ENCODE results near the gene PRPF38A. TPM values are rescaled to one million over a fixed set of nuclear protein-coding genes. Genes with fewer than 3 reads are reported as not detected.

Gene PRPF38A
- total RNA-seq, result 103 and 105 TPM in 2 replicates

- peak within 1 kb of the TSS; percentile 100 for H3K27ac Mint-ChIP-seq
- peak; percentile 94 for DNase-seq (ENCODE audit: low spot score)
- peaks cover 45% of the 10 kb centered on the region for H3K4me1 Mint-ChIP-seq (ENCODE audit: low read depth)
- H3K36me3 Mint-ChIP-seq (ENCODE audit: low read depth), result peaks cover 41% of the 10 kb centered on the region
- H3K27me3 Mint-ChIP-seq (ENCODE audit: insufficient read depth), result no peaks in the 10 kb centered on the region
- H3K4me3 Mint-ChIP-seq, result peak within 1 kb of the TSS; percentile 100
- H3K9me3 Mint-ChIP-seq, result no peaks in the 10 kb centered on the region
- intact Hi-C loops (cut with micrococcal nuclease), result loop anchor here (1.0 to 10.0 kb wide), 13 partner anchors 20 to 816 kb away; partner anchors contain the start of genes BTF3L4, CC2D1B, COA7 and CPT2
These were observed at the start of gene PRPF38A, which contains the start of gene ORC1 for GRCh38 chr1:52404116-52404974. TSS of gene PRPF38A (plus strand) at chr1:52404602. CDS start at chr1:52404750, 148 bp downstream. TSS of gene ORC1 (minus strand) at chr1:52404423. CDS start at chr1:52402223, 2,200 bp downstream.

GRCh38 chr1:52355436-52355835 lies 49.0 kb upstream of the PRPF38A start:
- H3K4me1 Mint-ChIP-seq (ENCODE audit: low read depth), result no peaks in the 10 kb centered on the region
- DNase-seq (ENCODE audit: low spot score), result no peak
- intact Hi-C loops (cut with micrococcal nuclease), result no loop called here
- H3K4me3 Mint-ChIP-seq, result no peak overlapping the region
- H3K9me3 Mint-ChIP-seq, result no peaks in the 10 kb centered on the region
- H3K27me3 Mint-ChIP-seq (ENCODE audit: insufficient read depth), result no peaks in the 10 kb centered on the region
- H3K27ac Mint-ChIP-seq, result no peak overlapping the region
- peaks cover 46% of the 10 kb centered on the region for H3K36me3 Mint-ChIP-seq (ENCODE audit: low read depth)

- Mint-ChIP-seq H3K9me3 (no peaks in the 10 kb centered on the region), H3K4me3 (no peak overlapping the region), H3K36me3 (ENCODE audit: low read depth) (peaks cover 46% of the 10 kb centered on the region), H3K27ac (no peak overlapping the region), H3K4me1 (ENCODE audit: low read depth) (no peaks in the 10 kb centered on the region), H3K27me3 (ENCODE audit: insufficient read depth) (no peaks in the 10 kb centered on the region)
- intact Hi-C loops (cut with micrococcal nuclease), result no loop called here
- no peak for DNase-seq (ENCODE audit: low spot score)
These were observed 48.4 kb upstream of the PRPF38A start for GRCh38 chr1:52355847-52356505.

- no peak overlapping the region for H3K27ac Mint-ChIP-seq
- H3K4me1 Mint-ChIP-seq (ENCODE audit: low read depth), result peaks cover 5% of the 10 kb centered on the region
- H3K4me3 Mint-ChIP-seq, result no peak overlapping the region
- intact Hi-C loops (cut with micrococcal nuclease), result no loop called here
- H3K9me3 Mint-ChIP-seq, result no peaks in the 10 kb centered on the region
- no peak for DNase-seq (ENCODE audit: low spot score)
- H3K36me3 Mint-ChIP-seq (ENCODE audit: low read depth), result peaks cover 53% of the 10 kb centered on the region
- no peaks in the 10 kb centered on the region for H3K27me3 Mint-ChIP-seq (ENCODE audit: insufficient read depth)
These were observed 47.5 kb upstream of the PRPF38A start for GRCh38 chr1:52356818-52357355.

- Mint-ChIP-seq H3K27me3 (ENCODE audit: insufficient read depth) (no peaks in the 10 kb centered on the region), H3K4me3 (no peak overlapping the region), H3K27ac (no peak overlapping the region), H3K9me3 (no peaks in the 10 kb centered on the region), H3K36me3 (ENCODE audit: low read depth) (peaks cover 57% of the 10 kb centered on the region), H3K4me1 (ENCODE audit: low read depth) (peaks cover 10% of the 10 kb centered on the region)
- intact Hi-C loops (cut with micrococcal nuclease), result no loop called here
- DNase-seq (ENCODE audit: low spot score), result no peak
These were observed 47.0 kb upstream of the PRPF38A start for GRCh38 chr1:52357397-52357796.

- H3K27me3 Mint-ChIP-seq (ENCODE audit: insufficient read depth), result no peaks in the 10 kb centered on the region
- H3K9me3 Mint-ChIP-seq, result no peaks in the 10 kb centered on the region
- peaks cover 55% of the 10 kb centered on the region for H3K36me3 Mint-ChIP-seq (ENCODE audit: low read depth)
- DNase-seq (ENCODE audit: low spot score), result no peak
- H3K4me1 Mint-ChIP-seq (ENCODE audit: low read depth), result peaks cover 17% of the 10 kb centered on the region
- no peak overlapping the region for H3K27ac Mint-ChIP-seq
- H3K4me3 Mint-ChIP-seq, result no peak overlapping the region
- intact Hi-C loops (cut with micrococcal nuclease), result no loop called here
These were observed 45.4 kb upstream of the PRPF38A start for GRCh38 chr1:52358851-52359497.

- Mint-ChIP-seq H3K4me3 (no peak overlapping the region), H3K9me3 (no peaks in the 10 kb centered on the region), H3K36me3 (ENCODE audit: low read depth) (peaks cover 56% of the 10 kb centered on the region), H3K4me1 (ENCODE audit: low read depth) (peaks cover 27% of the 10 kb centered on the region), H3K27me3 (ENCODE audit: insufficient read depth) (no peaks in the 10 kb centered on the region), H3K27ac (no peak overlapping the region)
- no peak for DNase-seq (ENCODE audit: low spot score)
- intact Hi-C loops (cut with micrococcal nuclease), result loop anchor here (10.0 kb wide), 3 partner anchors 565 to 1475 kb away; partner anchors contain the start of genes ECHDC2, NDC1, OSBPL9 and SCP2
These were observed 44.5 kb upstream of the PRPF38A start for GRCh38 chr1:52359676-52360594.

- no peak overlapping the region for H3K4me3 Mint-ChIP-seq
- no peak overlapping the region for H3K27ac Mint-ChIP-seq
- H3K9me3 Mint-ChIP-seq, result no peaks in the 10 kb centered on the region
- H3K27me3 Mint-ChIP-seq (ENCODE audit: insufficient read depth), result no peaks in the 10 kb centered on the region
- intact Hi-C loops (cut with micrococcal nuclease), result loop anchor here (10.0 kb wide), 3 partner anchors 564 to 1474 kb away; partner anchors contain the start of genes ECHDC2, NDC1, OSBPL9 and SCP2
- DNase-seq (ENCODE audit: low spot score), result no peak
- peaks cover 30% of the 10 kb centered on the region for H3K4me1 Mint-ChIP-seq (ENCODE audit: low read depth)
- peaks cover 50% of the 10 kb centered on the region for H3K36me3 Mint-ChIP-seq (ENCODE audit: low read depth)
These were observed 43.8 kb upstream of the PRPF38A start for GRCh38 chr1:52360595-52360968.

- H3K4me3 Mint-ChIP-seq, result peak overlapping the region; percentile 90
- peak overlapping the region; percentile 81 for H3K27ac Mint-ChIP-seq
- H3K4me1 Mint-ChIP-seq (ENCODE audit: low read depth), result peaks cover 54% of the 10 kb centered on the region
- no peaks in the 10 kb centered on the region for H3K27me3 Mint-ChIP-seq (ENCODE audit: insufficient read depth)
- DNase-seq (ENCODE audit: low spot score), result no peak
- peaks cover 33% of the 10 kb centered on the region for H3K36me3 Mint-ChIP-seq (ENCODE audit: low read depth)
- intact Hi-C loops (cut with micrococcal nuclease), result loop anchor here (2.0 to 10.0 kb wide), 4 partner anchors 332 to 1470 kb away; partner anchors contain the start of genes ECHDC2, KTI12, NDC1 and OSBPL9
- no peaks in the 10 kb centered on the region for H3K9me3 Mint-ChIP-seq
These were observed 40.1 kb upstream of the PRPF38A start for GRCh38 chr1:52364235-52364839.

- DNase-seq (ENCODE audit: low spot score), result no peak
- Mint-ChIP-seq H3K4me3 (peak overlapping the region; percentile 90), H3K9me3 (no peaks in the 10 kb centered on the region), H3K36me3 (ENCODE audit: low read depth) (peaks cover 29% of the 10 kb centered on the region), H3K4me1 (ENCODE audit: low read depth) (peaks cover 55% of the 10 kb centered on the region), H3K27ac (peak overlapping the region; percentile 84), H3K27me3 (ENCODE audit: insufficient read depth) (no peaks in the 10 kb centered on the region)
- intact Hi-C loops (cut with micrococcal nuclease), result loop anchor here (1.0 to 10.0 kb wide), 9 partner anchors 57 to 1582 kb away; partner anchors contain the start of genes ECHDC2, IFT25, KTI12 and LRP8
These were observed 39.2 kb upstream of the PRPF38A start for GRCh38 chr1:52365071-52365745.
